GM12873 (cell line): Measurements from ENCODE around the gene AMN.

ENCODE experiments used
- TF ChIP-seq, protein P1 (sequence below): IDR thresholded peaks from 2 replicates; pipeline ENCODE4 v1.5.1; 2012; ENCODE audit warnings: low read depth, mild to moderate bottlenecking, moderate library complexity, low read length, control low read depth; ENCODE audit not compliant: insufficient read depth; ENCODE audit errors: missing control alignments

The AMN gene

DNA sequence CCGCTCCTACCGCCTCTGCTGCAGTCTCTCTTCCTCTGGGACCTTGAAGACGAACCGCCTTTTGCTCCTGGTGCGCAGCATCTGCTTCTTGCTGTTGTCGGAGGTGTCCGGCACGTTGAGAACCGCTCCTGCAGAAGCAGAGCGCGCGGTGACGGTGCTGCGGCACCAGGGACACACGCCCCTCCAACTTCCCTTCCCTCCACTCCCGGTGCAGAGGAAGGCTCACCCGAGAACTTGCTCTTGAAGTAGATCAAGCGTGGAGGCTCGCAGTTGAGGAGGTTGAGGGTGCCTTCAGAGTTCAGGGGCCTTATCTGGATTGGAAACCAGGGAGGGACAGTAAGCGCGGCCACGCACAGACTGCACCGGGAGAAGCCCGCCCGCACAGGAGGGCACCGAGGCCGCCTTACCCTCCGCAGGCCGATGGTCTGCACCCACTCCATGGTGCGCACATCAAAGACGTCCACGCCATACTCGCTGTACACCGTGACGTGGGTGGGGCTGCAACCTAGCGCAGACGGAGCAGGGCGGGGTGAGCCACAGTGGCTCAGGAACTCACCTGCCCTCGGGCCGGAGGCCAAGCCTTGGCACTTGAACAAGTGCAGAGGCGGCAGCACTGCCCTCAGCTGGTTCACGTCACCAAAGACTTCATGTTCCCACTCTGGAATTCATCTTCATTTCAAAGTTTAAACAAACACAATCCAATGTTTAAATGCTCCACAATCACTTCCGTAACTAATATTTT, 17.5 kb downstream of the AMN start:
- TF ChIP-seq, protein P1, sequence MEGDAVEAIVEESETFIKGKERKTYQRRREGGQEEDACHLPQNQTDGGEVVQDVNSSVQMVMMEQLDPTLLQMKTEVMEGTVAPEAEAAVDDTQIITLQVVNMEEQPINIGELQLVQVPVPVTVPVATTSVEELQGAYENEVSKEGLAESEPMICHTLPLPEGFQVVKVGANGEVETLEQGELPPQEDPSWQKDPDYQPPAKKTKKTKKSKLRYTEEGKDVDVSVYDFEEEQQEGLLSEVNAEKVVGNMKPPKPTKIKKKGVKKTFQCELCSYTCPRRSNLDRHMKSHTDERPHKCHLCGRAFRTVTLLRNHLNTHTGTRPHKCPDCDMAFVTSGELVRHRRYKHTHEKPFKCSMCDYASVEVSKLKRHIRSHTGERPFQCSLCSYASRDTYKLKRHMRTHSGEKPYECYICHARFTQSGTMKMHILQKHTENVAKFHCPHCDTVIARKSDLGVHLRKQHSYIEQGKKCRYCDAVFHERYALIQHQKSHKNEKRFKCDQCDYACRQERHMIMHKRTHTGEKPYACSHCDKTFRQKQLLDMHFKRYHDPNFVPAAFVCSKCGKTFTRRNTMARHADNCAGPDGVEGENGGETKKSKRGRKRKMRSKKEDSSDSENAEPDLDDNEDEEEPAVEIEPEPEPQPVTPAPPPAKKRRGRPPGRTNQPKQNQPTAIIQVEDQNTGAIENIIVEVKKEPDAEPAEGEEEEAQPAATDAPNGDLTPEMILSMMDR = no peak

DNA sequence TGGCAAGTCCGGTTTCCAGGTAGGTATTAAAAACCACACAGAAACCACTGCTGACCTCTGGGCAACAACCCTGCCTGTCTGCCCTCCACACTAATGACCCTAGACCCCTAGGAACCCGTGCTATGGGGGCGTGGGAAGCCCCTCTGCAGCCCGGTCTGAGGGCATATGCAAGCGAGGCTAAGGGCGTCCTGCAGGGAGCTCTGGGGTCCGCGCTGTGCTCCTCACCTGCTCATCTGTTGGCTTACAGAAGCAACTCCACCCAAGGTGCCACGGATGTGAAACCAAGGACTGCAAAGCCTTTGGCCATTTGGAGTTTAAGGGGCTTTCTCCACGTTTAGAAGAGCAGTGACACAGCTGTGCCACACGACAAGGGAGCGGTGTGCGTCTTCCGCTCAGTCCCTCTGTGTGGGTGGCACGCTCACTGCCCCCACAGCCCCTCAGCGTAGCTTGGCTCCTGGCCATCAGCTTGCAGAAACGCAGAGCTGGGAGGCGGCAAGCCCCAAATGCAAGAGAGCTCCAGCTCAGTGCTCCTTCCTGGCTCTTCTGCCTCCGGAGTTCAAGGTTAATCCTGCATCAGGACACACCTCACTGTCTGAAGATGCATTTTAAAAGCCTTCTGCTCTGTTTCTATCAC, 18.4 kb downstream of the AMN start:
- TF ChIP-seq, protein P1 = no peak

DNA sequence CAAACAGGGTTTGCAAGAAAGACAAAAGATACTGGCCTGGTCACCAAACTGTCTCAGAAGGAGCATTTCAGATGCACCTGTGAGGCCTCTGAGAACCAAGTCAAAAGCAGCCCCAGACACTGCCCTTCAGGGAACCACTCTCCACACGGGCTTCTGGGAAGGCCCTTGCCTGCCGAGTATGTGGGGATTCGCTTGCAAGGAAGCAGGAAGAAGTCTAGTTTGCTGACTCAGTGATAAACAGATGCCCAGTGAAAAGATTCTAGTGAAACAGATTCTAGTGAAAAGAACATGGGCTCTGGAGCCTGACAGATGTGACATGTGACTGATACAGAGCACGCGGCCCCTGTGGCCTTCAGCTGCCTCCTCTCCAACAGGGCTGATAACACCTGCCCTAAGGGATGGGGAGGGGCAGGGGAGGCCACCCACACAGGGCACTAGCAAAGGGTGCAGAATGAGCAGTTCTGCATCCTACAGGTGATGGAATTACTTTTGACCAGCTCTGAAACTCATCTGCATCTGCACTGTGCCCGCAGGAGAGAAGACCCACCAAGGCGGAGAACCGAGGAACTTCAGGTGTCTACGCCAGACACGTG, 19.1 kb downstream of the AMN start:
- TF ChIP-seq, protein P1 = no peak

DNA sequence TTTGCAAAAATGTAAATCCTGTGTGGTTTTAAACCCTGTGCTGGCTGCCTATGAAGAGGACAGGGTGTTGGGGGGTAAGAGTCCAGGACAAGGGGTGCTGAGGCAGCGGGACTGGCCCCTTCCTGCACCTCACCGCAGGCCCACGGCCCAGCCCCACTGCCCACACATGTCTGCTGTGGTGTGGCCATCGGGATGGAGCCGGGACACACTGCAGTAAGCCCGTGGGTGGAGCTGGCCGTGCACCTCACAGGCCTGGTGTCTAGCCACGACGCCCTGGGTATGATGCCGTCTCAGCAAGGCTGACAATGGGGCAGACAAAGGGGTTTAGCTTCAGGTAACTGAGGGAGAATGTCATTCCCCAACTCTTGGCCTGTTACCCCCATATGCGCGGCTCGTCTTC, 19.6 kb downstream of the AMN start:
- TF ChIP-seq, protein P1 = no peak

DNA sequence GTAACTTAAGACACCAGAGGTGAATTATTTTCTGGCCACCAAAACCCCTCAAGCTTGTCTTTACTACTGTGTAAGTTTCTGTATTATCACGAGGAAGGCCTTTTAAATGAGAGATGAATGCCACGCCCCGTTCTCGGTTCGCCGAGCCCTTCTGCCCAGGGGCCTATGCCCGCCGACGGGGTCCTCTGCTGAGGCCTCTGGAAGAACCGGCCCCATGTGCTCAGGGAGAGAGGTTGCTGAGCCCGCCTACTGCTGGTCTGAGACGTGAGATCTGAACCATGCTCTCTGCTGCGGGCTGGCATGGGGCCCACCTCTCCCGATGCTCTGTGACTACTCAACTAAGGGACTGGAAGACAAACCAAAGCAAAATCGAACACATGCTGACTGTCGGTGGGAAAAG, 21.0 kb downstream of the AMN start:
- TF ChIP-seq, protein P1 = no peak

DNA sequence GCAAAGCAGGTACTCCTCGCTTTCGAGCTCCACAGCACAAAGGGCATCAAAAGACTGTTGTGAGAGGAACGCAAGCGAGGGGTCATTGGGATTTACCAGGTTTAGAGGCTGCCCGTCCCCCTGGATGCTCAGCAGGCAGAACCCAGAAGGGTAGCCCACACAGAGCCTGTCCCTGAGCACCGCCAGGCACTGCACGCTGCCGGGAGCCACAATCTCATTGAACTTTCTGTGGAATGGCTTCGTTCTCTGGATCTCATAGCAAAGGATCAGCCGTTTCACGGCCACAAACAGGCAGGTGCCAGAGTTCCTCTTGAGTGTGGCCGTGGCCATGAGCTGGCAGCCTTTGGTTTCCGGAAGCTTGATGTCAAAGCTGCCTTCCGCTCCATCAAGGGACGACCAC, 21.5 kb downstream of the AMN start:
- TF ChIP-seq, protein P1 = no peak
